OCI-M2 (cell line): ENCODE measurements around the gene MIPEP.
"Not testable (repeated sequence)": the region's sequence is repeated elsewhere in the genome, so short reads cannot be mapped to it uniquely, and the experiment has no call there.

Source experiments
- DNase-seq: peaks from one replicate; lab custom pipeline; 2025; ENCODE audit not compliant: unreplicated experiment; lab: John Stamatoyannopoulos, UW

MIPEP gene

DNA sequence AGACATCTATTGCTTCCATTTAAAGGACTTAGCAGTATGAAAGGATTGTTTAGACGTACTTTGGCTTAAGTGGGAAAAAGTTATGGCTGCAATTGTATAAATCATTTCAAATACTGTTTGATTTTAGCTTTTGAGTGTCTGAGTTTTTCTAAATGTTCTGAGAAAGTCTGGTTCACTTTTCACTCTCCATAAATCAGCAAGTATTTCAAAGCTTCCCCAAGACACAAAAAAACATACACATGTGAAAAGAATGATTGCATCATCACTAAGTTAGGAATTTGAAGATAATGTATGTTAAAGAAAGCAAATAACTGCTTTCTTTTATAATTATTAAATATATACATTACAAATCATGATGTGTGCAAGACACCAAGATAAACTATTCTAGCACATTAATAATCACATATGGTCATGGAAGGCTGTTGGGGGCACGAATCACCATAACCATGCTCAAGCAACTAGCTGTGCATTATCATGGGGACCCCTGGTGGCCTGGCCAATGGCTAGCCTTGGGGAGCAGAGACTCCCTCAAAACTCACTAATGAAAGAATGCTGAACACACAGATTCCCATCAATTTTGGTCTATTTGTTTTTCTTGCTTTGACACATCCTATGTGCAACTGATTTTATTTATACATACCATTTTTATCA, 111.1 kb downstream of the MIPEP start:
- DNase-seq = no peak

- no peak for DNase-seq
Observed at GRCh38 chr13:23777575-23777870, 111.7 kb downstream of the MIPEP start.

DNA sequence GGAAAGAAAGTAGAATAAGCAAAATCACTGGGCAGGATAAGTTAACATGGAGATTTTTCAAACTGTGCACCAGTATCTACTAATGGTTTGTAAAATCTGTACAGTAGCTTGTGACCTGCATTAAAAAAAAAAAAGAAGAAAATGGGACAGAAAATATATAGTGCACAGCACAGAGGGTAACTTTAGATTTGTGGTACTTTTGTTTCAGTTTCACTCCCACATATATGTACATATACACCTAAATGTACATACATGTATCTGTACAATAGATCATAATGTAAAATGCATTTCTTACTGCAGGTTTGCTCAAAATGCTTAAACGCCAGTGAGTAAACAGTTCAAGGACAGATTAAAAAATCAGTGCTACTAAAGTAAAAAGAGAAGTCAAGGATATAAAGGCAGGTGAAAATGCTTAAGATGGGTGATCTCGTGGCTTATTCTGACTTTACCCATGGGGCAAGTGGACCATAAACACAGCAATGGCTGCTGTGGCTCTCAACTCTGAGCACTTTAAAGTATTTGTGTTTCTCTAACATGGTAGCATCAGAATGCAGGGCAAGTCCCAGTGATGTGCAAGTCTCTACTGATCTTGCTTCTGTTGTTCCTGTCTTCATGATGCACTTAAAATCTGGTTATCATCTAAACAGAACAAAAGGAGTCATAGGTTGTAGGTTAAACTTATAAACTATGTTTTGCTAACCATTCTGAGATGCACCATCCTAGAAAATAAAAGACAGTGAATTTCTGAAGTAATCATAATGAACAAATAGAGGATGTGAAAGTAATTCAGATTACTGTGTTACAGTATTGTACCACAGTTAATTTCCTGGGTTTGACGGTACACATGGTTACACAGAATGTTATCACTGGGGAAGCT, 112.3 kb downstream of the MIPEP start:
- DNase-seq = no peak

DNA sequence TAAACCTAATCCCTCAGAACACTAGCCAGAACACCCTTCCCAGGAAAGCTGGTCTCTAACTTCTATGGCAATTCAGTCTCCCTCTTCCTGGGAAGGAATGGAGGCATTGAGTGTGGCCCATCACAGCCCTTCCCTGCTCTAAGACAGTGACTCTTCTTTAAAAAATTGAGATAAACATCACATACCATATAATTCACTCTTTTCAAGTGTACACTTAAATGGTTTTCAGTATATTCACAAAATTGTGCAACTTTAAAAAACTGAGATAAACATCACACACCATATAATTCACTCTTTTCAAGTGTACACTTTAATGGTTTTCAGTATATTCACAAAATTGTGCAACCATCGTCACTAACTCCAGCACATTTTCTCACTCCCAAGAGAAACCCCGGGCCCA, 116.5 kb downstream of the MIPEP start:
- DNase-seq = no peak

DNA sequence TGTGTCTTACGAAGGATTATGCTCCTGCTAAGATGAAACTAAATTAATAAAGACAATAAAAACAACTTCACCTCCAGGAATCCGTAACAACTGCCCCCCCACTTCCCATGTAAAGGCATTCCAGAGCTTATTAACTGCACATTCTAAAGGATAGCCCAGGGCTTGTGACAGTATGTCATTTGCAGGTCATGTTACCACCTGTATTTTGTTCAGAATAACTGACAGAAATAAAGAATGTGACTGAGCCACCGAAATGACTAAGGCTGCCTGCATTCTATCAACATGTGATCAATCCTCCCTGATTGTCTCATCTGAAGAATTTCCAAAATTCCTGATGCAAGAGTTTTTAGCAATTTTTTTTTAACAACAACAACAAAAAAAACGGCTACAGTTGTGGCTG, 117.2 kb downstream of the MIPEP start:
- DNase-seq = no peak

GRCh38 chr13:23771552-23771951, 117.6 kb downstream of the MIPEP start:
- DNase-seq = no peak

DNA sequence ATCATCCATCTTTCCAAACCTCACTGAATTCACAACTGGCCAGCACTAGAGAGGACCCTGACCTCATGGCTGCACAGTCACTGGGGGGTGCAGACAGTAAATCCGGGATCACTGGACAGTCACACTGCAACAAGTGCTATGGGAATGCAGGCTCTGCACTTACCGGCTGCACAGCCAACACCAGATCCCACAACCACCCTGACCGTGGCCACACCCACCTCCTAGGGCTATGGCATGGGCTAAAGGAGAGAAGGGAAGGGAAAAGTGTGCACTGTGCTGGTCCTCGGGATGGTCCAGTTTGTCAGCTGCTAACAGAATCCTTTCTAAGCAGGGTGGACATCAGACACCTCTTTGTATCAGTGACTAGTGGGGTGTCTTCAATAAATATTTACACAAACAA, 118.2 kb downstream of the MIPEP start:
- DNase-seq = no peak

DNA sequence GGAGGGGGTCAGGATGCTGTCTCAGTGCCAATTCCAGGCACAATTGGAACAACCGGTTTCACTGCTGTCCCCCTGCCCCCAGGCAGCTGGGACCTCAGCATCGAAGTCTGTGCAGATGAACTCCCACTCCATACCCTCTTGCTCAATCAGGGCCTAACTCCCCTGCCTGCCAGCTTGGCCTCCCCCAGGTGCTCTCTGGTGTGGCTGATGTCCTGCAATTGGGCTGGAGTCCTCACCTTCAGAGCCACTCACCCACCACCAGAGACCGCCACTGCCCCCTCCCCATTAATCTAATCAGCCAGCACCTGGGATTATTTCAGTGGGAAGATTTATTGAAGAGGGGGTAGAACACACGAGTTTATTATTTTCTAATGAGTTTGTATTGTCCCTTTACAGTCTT, 118.8 kb downstream of the MIPEP start:
- DNase-seq = no peak

- DNase-seq = no peak
Observed at GRCh38 chr13:23769401-23769800, 119.8 kb downstream of the MIPEP start.

GRCh38 chr13:23767838-23768237, 121.4 kb downstream of the MIPEP start:
- DNase-seq = no peak

- no peak for DNase-seq
Observed at GRCh38 chr13:23766939-23767338, 122.3 kb downstream of the MIPEP start.

- DNase-seq = peak; percentile 36
Observed at GRCh38 chr13:23766283-23766682, 122.9 kb downstream of the MIPEP start.

- DNase-seq = no peak
Observed at GRCh38 chr13:23765531-23765930, 123.7 kb downstream of the MIPEP start.

- no peak for DNase-seq
Observed at GRCh38 chr13:23763318-23763717, 125.9 kb downstream of the MIPEP start.

DNA sequence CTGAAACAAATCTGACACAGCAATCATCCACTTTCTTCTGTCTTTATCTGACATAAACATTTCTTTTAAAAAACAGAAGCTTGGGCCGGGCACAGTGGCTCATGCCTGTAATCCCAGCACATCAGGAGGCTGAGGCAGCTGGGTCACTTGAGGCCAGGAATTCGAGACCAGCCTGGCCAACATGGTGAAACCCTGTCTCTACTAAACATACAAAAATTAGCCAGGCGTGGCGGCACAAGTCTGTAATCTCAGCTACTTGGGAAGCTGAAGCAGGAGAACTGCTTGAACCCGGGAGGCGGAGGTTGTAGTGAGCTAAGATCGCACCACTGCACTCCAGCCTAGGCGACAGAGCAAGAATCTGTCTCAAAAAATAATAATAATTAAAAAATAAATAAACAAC, 127.4 kb downstream of the MIPEP start:
- not testable (repeated sequence) for DNase-seq

- no peak for DNase-seq
Observed at GRCh38 chr13:23760000-23760399, 129.2 kb downstream of the MIPEP start.

- DNase-seq = no peak
Observed at GRCh38 chr13:23758798-23759527, 130.2 kb downstream of the MIPEP start.

- DNase-seq = no peak
Observed at GRCh38 chr13:23754997-23755396, 134.2 kb downstream of the MIPEP start.

GRCh38 chr13:23754506-23754905, 134.7 kb downstream of the MIPEP start:
- DNase-seq = no peak

DNA sequence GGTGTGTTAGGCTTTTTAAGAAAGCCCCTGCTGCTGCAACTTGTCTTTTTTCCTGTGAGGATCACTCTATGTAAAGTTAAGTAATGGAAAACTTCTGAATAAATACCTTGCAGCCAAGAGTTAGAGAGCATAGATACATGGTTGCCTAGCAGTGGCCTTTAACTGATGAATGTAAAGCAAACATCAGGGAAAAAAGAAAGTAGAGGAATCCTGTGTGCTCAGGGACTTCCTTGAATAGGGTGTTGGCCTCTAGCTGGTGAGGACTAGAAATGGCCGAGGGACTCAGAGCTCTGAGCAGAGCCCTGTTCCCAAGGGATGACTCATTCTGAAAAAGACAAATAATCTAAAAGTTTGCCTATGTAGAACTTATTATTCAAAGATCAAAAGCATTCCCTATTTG, 135.7 kb downstream of the MIPEP start:
- DNase-seq = no peak

GRCh38 chr13:23752111-23753001, 136.8 kb downstream of the MIPEP start:
- no peak for DNase-seq
